Mesenchymal stem cell (in vitro differentiated cells and primary cell): Measurements from ENCODE around the gene SAFB2.

ENCODE experiments used
- DNase-seq: peaks from one replicate; pipeline ENCODE4 v3.0.0-alpha.2; 2013
- H2AFZ ChIP-seq: one replicate; pipeline ENCODE4 v1.6.1; 2013; ENCODE audit warnings: low read depth, mild to moderate bottlenecking, control low read depth, inconsistent platforms, low read length, moderate library complexity
- H2AK5ac ChIP-seq: 2 replicates; pipeline ENCODE4 v1.6.1; 2013; ENCODE audit warnings: low read length, moderate library complexity, mild to moderate bottlenecking, inconsistent platforms; ENCODE audit not compliant: severe bottlenecking
- H2BK120ac ChIP-seq: one replicate; pipeline ENCODE4 v1.6.1; 2013; ENCODE audit warnings: low read depth, mild to moderate bottlenecking, inconsistent platforms, low read length, moderate library complexity
- H2BK12ac ChIP-seq, 2 experiments: one replicate each; pipeline ENCODE4 v1.6.1; 2013; ENCODE audit warnings: inconsistent platforms in 2 of 2, low read length in 2 of 2, mild to moderate bottlenecking in 2 of 2, moderate library complexity in 2 of 2, control low read depth in 1 of 2
- H2BK15ac ChIP-seq: one replicate; pipeline ENCODE4 v1.6.1; 2013; ENCODE audit warnings: mild to moderate bottlenecking, low read depth, inconsistent platforms; ENCODE audit not compliant: poor library complexity, severe bottlenecking
- H2BK5ac ChIP-seq: 2 replicates; pipeline ENCODE4 v1.6.1; 2013; ENCODE audit warnings: low read depth, mild to moderate bottlenecking, low read length, control low read depth, inconsistent platforms; ENCODE audit not compliant: poor library complexity, severe bottlenecking
- H3K14ac ChIP-seq, 2 experiments: one replicate each; pipeline ENCODE4 v1.6.1; 2013; ENCODE audit warnings: inconsistent platforms in 2 of 2, low read length in 2 of 2, control low read depth in 1 of 2, mild to moderate bottlenecking in 1 of 2, moderate library complexity in 1 of 2
- H3K18ac ChIP-seq, 2 experiments: one replicate each; pipeline ENCODE4 v1.6.1; 2013; ENCODE audit warnings: inconsistent platforms in 2 of 2, low read length in 2 of 2, control low read depth in 1 of 2, low read depth in 1 of 2, mild to moderate bottlenecking in 1 of 2
- H3K23ac ChIP-seq, 2 experiments: one replicate each; pipeline ENCODE4 v1.6.1; 2013; ENCODE audit warnings: inconsistent platforms in 2 of 2, low read length in 2 of 2, mild to moderate bottlenecking in 2 of 2, moderate library complexity in 2 of 2, control low read depth in 1 of 2
- H3K27ac ChIP-seq: 2 replicates; pipeline ENCODE4 v1.5.1; 2013; ENCODE audit warnings: mild to moderate bottlenecking, moderate library complexity, low read length, control low read depth, inconsistent platforms; ENCODE audit not compliant: poor library complexity, severe bottlenecking
- H3K27me3 ChIP-seq, 2 experiments: 2 replicates each; pipeline versions ENCODE4 v1.6.1 to v1.7.0; 2013; ENCODE audit warnings: low read length in 2 of 2, mild to moderate bottlenecking in 2 of 2, moderate library complexity in 2 of 2, control low read depth in 1 of 2, inconsistent platforms in 1 of 2; ENCODE audit not compliant: control insufficient read depth in 1 of 2, insufficient read depth in 1 of 2
- H3K36me3 ChIP-seq, 2 experiments: 2 replicates each; pipeline versions ENCODE4 v1.6.1 to v1.7.0; 2013; ENCODE audit warnings: low read length in 2 of 2, control low read depth in 1 of 2, inconsistent platforms in 1 of 2, low read depth in 1 of 2, mild to moderate bottlenecking in 1 of 2; ENCODE audit not compliant: insufficient read depth in 2 of 2, control insufficient read depth in 1 of 2
- H3K4ac ChIP-seq, 2 experiments: one replicate each; pipeline ENCODE4 v1.6.1; 2013; ENCODE audit warnings: inconsistent platforms in 2 of 2, low read length in 2 of 2, mild to moderate bottlenecking in 2 of 2, moderate library complexity in 2 of 2, control low read depth in 1 of 2, low read depth in 1 of 2
- H3K4me1 ChIP-seq: 2 replicates; pipeline ENCODE4 v1.6.1; 2013; ENCODE audit warnings: low read depth, low read length, control low read depth; ENCODE audit not compliant: control insufficient read depth, insufficient read depth
- H3K4me2 ChIP-seq: 2 replicates; pipeline ENCODE4 v1.6.1; 2013; ENCODE audit warnings: low read length, mild to moderate bottlenecking, inconsistent platforms; ENCODE audit not compliant: poor library complexity, severe bottlenecking
- H3K4me3 ChIP-seq, 2 experiments: 2 replicates each; pipeline versions ENCODE4 v1.5.1 to v1.7.0; 2013; ENCODE audit warnings: low read length in 2 of 2, mild to moderate bottlenecking in 2 of 2, control low read depth in 1 of 2, low read depth in 1 of 2; ENCODE audit not compliant: insufficient read depth in 1 of 2
- H3K79me1 ChIP-seq: replicated peaks from 2 replicates; pipeline ENCODE4 v1.6.1; 2013; ENCODE audit warnings: mild to moderate bottlenecking, control low read depth, low read length, inconsistent platforms; ENCODE audit not compliant: poor library complexity, severe bottlenecking
- H3K9ac ChIP-seq: 2 replicates; pipeline ENCODE4 v1.7.0; 2013; ENCODE audit warnings: mild to moderate bottlenecking, low read length, moderate library complexity
- H3K9me3 ChIP-seq: 2 replicates; pipeline ENCODE4 v1.7.0; 2013; ENCODE audit warnings: mild to moderate bottlenecking, low read length; ENCODE audit not compliant: control insufficient read depth
- H4K8ac ChIP-seq: one replicate; pipeline ENCODE4 v1.6.1; 2013; ENCODE audit warnings: inconsistent platforms, mild to moderate bottlenecking, low read length, moderate library complexity
- H4K91ac ChIP-seq: one replicate; pipeline ENCODE4 v1.6.1; 2013; ENCODE audit warnings: mild to moderate bottlenecking, low read length, inconsistent platforms
- WGBS: methylation state at CpG from one replicate; pipeline ENCODE4 v1.1.7; 2013; ENCODE audit warnings: mixed read lengths; 5-methylcytosine and 5-hydroxymethylcytosine counted together

The SAFB2 gene

DNA sequence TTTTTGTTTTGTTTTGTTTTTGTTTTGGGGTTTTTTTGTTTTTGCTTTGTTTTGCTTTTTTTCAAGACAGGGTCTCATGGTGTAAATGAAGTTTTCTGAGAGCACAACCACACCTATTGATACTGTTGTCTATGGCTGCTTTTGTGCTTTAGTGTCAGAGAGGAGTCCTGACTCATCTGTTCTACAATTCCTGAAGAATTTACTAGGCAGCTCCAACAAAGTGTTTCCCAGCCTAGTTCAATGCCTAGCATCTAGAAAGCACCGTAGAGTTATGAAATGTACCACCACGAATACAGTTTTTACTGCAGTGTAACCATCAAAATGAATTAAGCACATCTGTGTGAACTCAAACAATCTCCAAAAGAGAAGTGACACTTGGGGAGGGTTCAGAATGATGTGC lies 21.5 kb upstream of the SAFB2 start:
- Histone ChIP-seq H2BK5ac (no peak overlapping the region), H3K27ac (no peak overlapping the region), H3K9ac (no peak overlapping the region), H3K14ac (no peak overlapping the region), H2BK12ac (no peak overlapping the region), H3K4me1 (peaks cover 3% of the 10 kb centered on the region), H2AK5ac (no peak overlapping the region), H3K4me3 (no peak overlapping the region), H2BK15ac (no peak overlapping the region), H3K23ac (no peak overlapping the region), H4K8ac (no peak overlapping the region), H2BK120ac (no peak overlapping the region), H3K4me2 (no peak overlapping the region), H3K9me3 (no peaks in the 10 kb centered on the region), H3K79me1 (peaks cover 22% of the 10 kb centered on the region), H4K91ac (no peak overlapping the region), H3K27me3 (no peaks in the 10 kb centered on the region), H3K4ac (no peak overlapping the region), H3K18ac (no peak overlapping the region), H3K36me3 (peaks cover 35 to 75% of the 10 kb centered on the region in 2 experiments), H2AFZ (no peak overlapping the region)
- 94% methylated on average over 2 of the region's 2 CpGs for WGBS
- no peak for DNase-seq

DNA sequence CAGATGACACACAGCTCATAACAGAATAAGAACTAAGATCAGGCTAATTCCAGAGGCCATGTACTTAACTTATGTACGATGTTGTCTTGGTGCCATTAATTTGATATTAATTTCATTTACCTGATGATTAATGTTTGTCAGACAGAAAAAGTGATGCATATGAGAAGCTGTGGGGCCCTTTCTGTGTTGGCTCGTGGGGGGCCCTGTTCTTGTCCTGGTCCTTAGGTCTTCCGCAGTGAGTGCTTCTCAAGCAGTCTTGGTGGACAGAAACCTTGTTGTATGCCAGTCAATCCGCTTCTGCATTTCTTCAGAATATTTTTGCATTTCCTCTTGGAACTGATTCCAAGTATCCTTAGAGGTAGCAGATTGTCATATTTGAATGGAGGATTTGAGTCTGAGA lies 20.5 kb upstream of the SAFB2 start:
- Histone ChIP-seq H2BK5ac (no peak overlapping the region), H3K79me1 (peaks cover 22% of the 10 kb centered on the region), H3K36me3 (peaks cover 35 to 69% of the 10 kb centered on the region in 2 experiments), H3K27ac (no peak overlapping the region), H2AK5ac (no peak overlapping the region), H4K91ac (no peak overlapping the region), H4K8ac (no peak overlapping the region), H3K18ac (no peak overlapping the region), H3K27me3 (no peaks in the 10 kb centered on the region), H3K14ac (no peak overlapping the region), H3K4me1 (peaks cover 3% of the 10 kb centered on the region), H2BK120ac (no peak overlapping the region), H3K23ac (no peak overlapping the region), H3K9ac (no peak overlapping the region), H3K4ac (no peak overlapping the region), H2AFZ (no peak overlapping the region), H3K9me3 (no peaks in the 10 kb centered on the region), H3K4me3 (no peak overlapping the region), H2BK12ac (no peak overlapping the region), H3K4me2 (no peak overlapping the region), H2BK15ac (no peak overlapping the region)
- 100% methylated on average over 3 of the region's 4 CpGs for WGBS
- DNase-seq: no peak

DNA sequence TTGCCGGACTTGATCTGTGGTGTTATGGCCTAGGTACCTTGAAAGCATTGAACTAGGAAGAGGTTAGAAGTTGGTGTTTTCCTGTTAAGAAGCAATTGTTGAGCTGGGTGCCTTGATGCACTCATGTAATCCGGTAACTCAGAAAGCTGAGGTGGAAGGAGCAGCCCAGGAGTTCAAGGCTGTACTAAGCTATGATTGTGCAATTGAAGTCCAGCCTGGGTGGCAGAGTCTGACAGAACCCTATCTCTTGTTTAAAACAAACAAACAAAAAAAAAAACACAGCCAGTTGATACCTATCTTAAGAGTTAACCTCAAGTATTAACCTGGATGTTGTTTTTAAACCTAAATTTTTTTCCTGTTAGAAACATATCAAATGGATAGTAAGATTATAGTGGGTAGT lies 19.6 kb upstream of the SAFB2 start:
- Histone ChIP-seq H3K4me1 (peaks cover 3% of the 10 kb centered on the region), H3K18ac (no peak overlapping the region), H3K9ac (no peak overlapping the region), H3K27ac (no peak overlapping the region), H2AK5ac (no peak overlapping the region), H3K27me3 (no peaks in the 10 kb centered on the region), H3K23ac (no peak overlapping the region), H3K14ac (no peak overlapping the region), H3K4ac (no peak overlapping the region), H4K91ac (no peak overlapping the region), H2BK5ac (no peak overlapping the region), H3K79me1 (peaks cover 16% of the 10 kb centered on the region), H4K8ac (no peak overlapping the region), H3K4me2 (no peak overlapping the region), H2BK15ac (no peak overlapping the region), H2BK12ac (no peak overlapping the region), H3K9me3 (no peaks in the 10 kb centered on the region), H2AFZ (no peak overlapping the region), H3K36me3 (peaks cover 29 to 65% of the 10 kb centered on the region in 2 experiments), H2BK120ac (no peak overlapping the region), H3K4me3 (no peak overlapping the region)
- 100% methylated on average over 2 of the region's 2 CpGs for WGBS
- DNase-seq: no peak

DNA sequence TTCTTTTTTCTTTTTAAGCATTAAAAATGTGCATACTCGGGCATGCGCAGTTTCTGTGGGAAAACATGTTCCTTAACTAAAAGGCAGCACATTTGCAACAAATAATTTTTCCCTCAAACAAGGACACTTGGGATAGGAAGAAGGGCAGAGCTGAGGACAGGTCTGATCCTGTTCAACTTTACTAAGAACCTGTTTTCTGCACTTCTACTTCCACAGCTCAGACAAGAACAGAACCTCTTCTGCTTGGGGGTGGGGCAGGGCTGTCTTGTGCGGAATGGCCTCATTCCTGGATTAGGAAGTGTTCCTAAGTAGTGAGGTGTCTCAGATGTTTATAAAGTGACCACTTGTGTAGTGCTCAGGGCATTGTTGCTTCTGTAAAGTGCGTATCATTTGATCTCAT lies 18.6 kb upstream of the SAFB2 start:
- no peak overlapping the region for H3K4me2 ChIP-seq
- H3K27ac ChIP-seq: no peak overlapping the region
- H3K14ac ChIP-seq: no peak overlapping the region
- H3K27me3 ChIP-seq: no peaks in the 10 kb centered on the region
- no peak for DNase-seq
- H3K4me3 ChIP-seq: no peak overlapping the region
- H3K9me3 ChIP-seq: no peaks in the 10 kb centered on the region
- H4K8ac ChIP-seq: no peak overlapping the region
- H2BK5ac ChIP-seq: no peak overlapping the region
- WGBS: 91% methylated on average over 4 of the region's 4 CpGs
- H3K23ac ChIP-seq: no peak overlapping the region
- H4K91ac ChIP-seq: no peak overlapping the region
- H3K18ac ChIP-seq: no peak overlapping the region
- H2AK5ac ChIP-seq: no peak overlapping the region
- no peak overlapping the region for H2BK12ac ChIP-seq
- H3K36me3 ChIP-seq: peaks cover 23 to 55% of the 10 kb centered on the region in 2 experiments
- H2BK120ac ChIP-seq: no peak overlapping the region
- H2BK15ac ChIP-seq: no peak overlapping the region
- H3K9ac ChIP-seq: no peak overlapping the region
- peaks cover 9% of the 10 kb centered on the region for H3K79me1 ChIP-seq
- H3K4me1 ChIP-seq: peaks cover 2% of the 10 kb centered on the region
- H2AFZ ChIP-seq: no peak overlapping the region
- H3K4ac ChIP-seq: no peak overlapping the region
